Uterus (tissue), 4 donors: ENCODE data around the gene TAOK3. TPM values are rescaled to one million over a fixed set of nuclear protein-coding genes. Genes with fewer than 3 reads are reported as not detected.

ENCODE experiments used
- DNase-seq, 2 donors: peaks; one replicate each; pipeline ENCODE4 v3.0.0-alpha.2; 2019 to 2020
- H3K27ac ChIP-seq, 2 donors: fragments of 200-600 bp; sonication (generic); 1 replicate in 1 of 2; 2 replicates in 1 of 2; pipeline ENCODE4 v1.5.1; 2016 to 2018
- H3K27me3 ChIP-seq, 2 donors: fragments of 200-600 bp; sonication (generic); one replicate each; pipeline ENCODE4 v1.5.1; 2018 to 2019; ENCODE audit warnings: control low read depth in 1 of 2
- H3K36me3 ChIP-seq, 2 donors: fragments of 200-600 bp; sonication (generic); one replicate each; pipeline ENCODE4 v1.5.1; 2019; ENCODE audit warnings: control low read depth in 1 of 2
- H3K4me1 ChIP-seq, 2 donors: fragments of 200-600 bp; sonication (generic); one replicate each; pipeline ENCODE4 v1.5.1; 2018 to 2019; ENCODE audit warnings: control low read depth in 1 of 2
- H3K4me3 ChIP-seq, 2 donors: fragments of 200-600 bp; sonication (generic); 1 replicate in 1 of 2; 2 replicates in 1 of 2; pipeline ENCODE4 v1.5.1; 2018 to 2019; ENCODE audit warnings: mild to moderate bottlenecking in 1 of 2
- H3K9me3 ChIP-seq, 2 donors: fragments of 200-600 bp; sonication (generic); one replicate each; pipeline ENCODE4 v1.5.1; 2019; ENCODE audit warnings: control low read depth in 1 of 2
- CTCF ChIP-seq, 4 experiments: fragments of 200-600 bp in 2 of 4; fragments of 450-650 bp in 2 of 4; sonication (generic) in 2 of 4; IDR thresholded peaks; one replicate each; pipeline ENCODE4 v1.5.1; 2016 to 2019; ENCODE audit warnings: antibody characterized with exemption in 4 of 4, mild to moderate bottlenecking in 2 of 4, moderate library complexity in 1 of 4
- POLR2A ChIP-seq, 2 donors: fragments of 450-650 bp; IDR thresholded peaks; one replicate each; pipeline ENCODE4 v1.6.1; 2016; ENCODE audit warnings: antibody characterized with exemption in 2 of 2, mild to moderate bottlenecking in 1 of 2, moderate library complexity in 1 of 2
- intact Hi-C: fragments of 100-400 bp; cut with DNase I; formaldehyde crosslinking; loops from one replicate; pipeline ENCODE4 v1.15.1; 2023; ENCODE audit warnings: low total_unique reads
- total RNA-seq, 4 donors: library from RNA; depleted of rRNA in 3 of 4; stranded (reverse); fragments of >200 nt in 3 of 4; gene quantifications; one replicate each; pipeline versions ENCODE4 v1.1.0 to v1.2.4, GENCODE V29; 2014 to 2023
- donor health status: DM: yes; HTN: yes; CAD: no.

The TAOK3 gene
- total RNA-seq, 4 donors from 2014 or later = 14.9 to 35.1 (median 24.8) TPM

- TF ChIP-seq CTCF (IDR thresholded peaks at IDR 0.05) (no peak), POLR2A (IDR thresholded peaks at IDR 0.05) (no peak)
- H3K4me3 ChIP-seq = no peak overlapping the region
- no peak for DNase-seq
Observed at GRCh38 chr12:118127867-118128266, 244.8 kb downstream of the TAOK3 start.

GRCh38 chr12:118126119-118126757, 246.5 kb downstream of the TAOK3 start:
- H3K9me3 ChIP-seq = no peaks in the 10 kb centered on the region
- H3K4me1 ChIP-seq = no peaks in the 10 kb centered on the region
- H3K36me3 ChIP-seq = no peaks in the 10 kb centered on the region
- DNase-seq = no peak
- intact Hi-C loops = loop anchor here (10.0 kb wide), 1 partner anchor 249 kb away; the partner anchor contains the start of genes SUDS3 and TAOK3
- TF ChIP-seq POLR2A (IDR thresholded peaks at IDR 0.05) (no peak), CTCF (IDR thresholded peaks at IDR 0.05) (no peak)
- H3K27ac ChIP-seq = no peak overlapping the region
- H3K27me3 ChIP-seq = no peaks in the 10 kb centered on the region
- no peak overlapping the region for H3K4me3 ChIP-seq

More at GRCh38 chr12:118127867-118128266, 244.8 kb downstream of the TAOK3 start:
- Histone ChIP-seq H3K4me1 (no peaks in the 10 kb centered on the region), H3K9me3 (no peaks in the 10 kb centered on the region), H3K27ac (no peak overlapping the region), H3K27me3 (no peaks in the 10 kb centered on the region), H3K36me3 (no peaks in the 10 kb centered on the region)
- intact Hi-C loops = loop anchor here (10.0 kb wide), 1 partner anchor 247 kb away; the partner anchor contains the start of genes SUDS3 and TAOK3

GRCh38 chr12:118125743-118126118, 247.0 kb downstream of the TAOK3 start:
- TF ChIP-seq POLR2A (IDR thresholded peaks at IDR 0.05) (no peak), CTCF (IDR thresholded peaks at IDR 0.05) (no peak)
- intact Hi-C loops = loop anchor here (10.0 kb wide), 1 partner anchor 249 kb away; the partner anchor contains the start of genes SUDS3 and TAOK3

GRCh38 chr12:118124333-118124874, 248.3 kb downstream of the TAOK3 start:
- no peak overlapping the region for H3K4me3 ChIP-seq
- H3K4me1 ChIP-seq = no peaks in the 10 kb centered on the region
- H3K36me3 ChIP-seq = no peaks in the 10 kb centered on the region
- no peak overlapping the region for H3K27ac ChIP-seq
- intact Hi-C loops = loop anchor here (10.0 kb wide), 1 partner anchor 250 kb away; the partner anchor contains the start of genes SUDS3 and TAOK3
- H3K27me3 ChIP-seq = no peaks in the 10 kb centered on the region
- DNase-seq = no peak
- TF ChIP-seq CTCF (IDR thresholded peaks at IDR 0.05) (no peak), POLR2A (IDR thresholded peaks at IDR 0.05) (no peak)
- no peaks in the 10 kb centered on the region for H3K9me3 ChIP-seq

More at GRCh38 chr12:118125743-118126118, 247.0 kb downstream of the TAOK3 start:
- Histone ChIP-seq H3K9me3 (no peaks in the 10 kb centered on the region), H3K4me3 (no peak overlapping the region), H3K36me3 (no peaks in the 10 kb centered on the region), H3K4me1 (no peaks in the 10 kb centered on the region), H3K27ac (no peak overlapping the region), H3K27me3 (no peaks in the 10 kb centered on the region)
- no peak for DNase-seq

GRCh38 chr12:118122264-118122663, 250.4 kb downstream of the TAOK3 start:
- Histone ChIP-seq H3K4me1 (no peaks in the 10 kb centered on the region), H3K9me3 (no peaks in the 10 kb centered on the region), H3K27me3 (no peaks in the 10 kb centered on the region), H3K36me3 (no peaks in the 10 kb centered on the region), H3K4me3 (no peak overlapping the region), H3K27ac (no peak overlapping the region)
- intact Hi-C loops = loop anchor here (10.0 kb wide), 1 partner anchor 253 kb away; the partner anchor contains the start of genes SUDS3 and TAOK3
- TF ChIP-seq CTCF (IDR thresholded peaks at IDR 0.05) = no peak
- TF ChIP-seq POLR2A (IDR thresholded peaks at IDR 0.05) = no peak
- no peak for DNase-seq
